ENCODE measurements around the gene SAMD10.

SAMD10 gene

GRCh38 chr20:63957690-63958441, 21.6 kb downstream of the SAMD10 start:
- Histone ChIP-seq H3K9ac (ENCODE audit: low read depth, low read length, poor library complexity, severe bottlenecking) (peak overlapping the region; percentile 70), H3K4me1 (ENCODE audit: insufficient read depth, low read length, poor library complexity, severe bottlenecking) (peaks cover 31% of the 10 kb centered on the region), H3K4me2 (ENCODE audit: low read depth, low read length, poor library complexity, severe bottlenecking) (peak overlapping the region; percentile 82), H3F3A (ENCODE audit: low read depth) (no peaks in the 10 kb centered on the region), H2AFZ (ENCODE audit: low read length) (no peak overlapping the region), H3K9me3 (ENCODE audit: insufficient read depth, low read depth, low read length) (no peaks in the 10 kb centered on the region), H4K20me1 (ENCODE audit: insufficient read depth, low read length, poor library complexity, severe bottlenecking) (peaks cover 23% of the 10 kb centered on the region), H3K4me3 (ENCODE audit: low read length, poor library complexity, severe bottlenecking) (peak overlapping the region; percentile 75), H3K36me3 (ENCODE audit: insufficient read depth, low read length) (no peaks in the 10 kb centered on the region), H3K9me2 (replicated peaks; ENCODE audit: low read depth, low read length) (no peaks in the 10 kb centered on the region), H3K79me2 (ENCODE audit: insufficient read depth, low read length) (peaks cover 33% of the 10 kb centered on the region), H3K27me3 (ENCODE audit: insufficient read depth, low read length, poor library complexity, severe bottlenecking) (no peaks in the 10 kb centered on the region)
- TF ChIP-seq CTCF (conservative IDR thresholded peaks at IDR 0.05; ENCODE audit: low read length), result no peak
- TF ChIP-seq EZH2phosphoT487 (IDR thresholded peaks at IDR 0.05; ENCODE audit: borderline replicate concordance), result no peak

GRCh38 chr20:63957004-63957689, 22.3 kb downstream of the SAMD10 start:
- peaks cover 30% of the 10 kb centered on the region for H4K20me1 ChIP-seq (ENCODE audit: insufficient read depth, low read length, poor library complexity, severe bottlenecking)
- no peaks in the 10 kb centered on the region for H3K36me3 ChIP-seq (ENCODE audit: insufficient read depth, low read length)
- H3K79me2 ChIP-seq (ENCODE audit: insufficient read depth, low read length), result peaks cover 40% of the 10 kb centered on the region
- no peaks in the 10 kb centered on the region for H3F3A ChIP-seq (ENCODE audit: low read depth)
- peaks cover 32% of the 10 kb centered on the region for H3K4me1 ChIP-seq (ENCODE audit: insufficient read depth, low read length, poor library complexity, severe bottlenecking)
- peak overlapping the region; percentile 6 for H2AFZ ChIP-seq (ENCODE audit: low read length)
- peak overlapping the region; percentile 82 for H3K4me2 ChIP-seq (ENCODE audit: low read depth, low read length, poor library complexity, severe bottlenecking)
- no peaks in the 10 kb centered on the region for H3K9me3 ChIP-seq (ENCODE audit: insufficient read depth, low read depth, low read length)
- peak overlapping the region; percentile 70 for H3K9ac ChIP-seq (ENCODE audit: low read depth, low read length, poor library complexity, severe bottlenecking)
- peak; percentile 18; the same call in 1 of the 2 replicates for TF ChIP-seq CTCF (conservative IDR thresholded peaks at IDR 0.05; ENCODE audit: low read length)
- TF ChIP-seq EZH2phosphoT487 (IDR thresholded peaks at IDR 0.05; ENCODE audit: borderline replicate concordance), result no peak
- no peaks in the 10 kb centered on the region for H3K27me3 ChIP-seq (ENCODE audit: insufficient read depth, low read length, poor library complexity, severe bottlenecking)
- H3K9me2 ChIP-seq (replicated peaks; ENCODE audit: low read depth, low read length), result no peaks in the 10 kb centered on the region
- H3K4me3 ChIP-seq (ENCODE audit: low read length, poor library complexity, severe bottlenecking), result peak overlapping the region; percentile 75

- peaks cover 45% of the 10 kb centered on the region for H3K79me2 ChIP-seq (ENCODE audit: insufficient read depth, low read length)
- H3K9me3 ChIP-seq (ENCODE audit: insufficient read depth, low read depth, low read length), result no peaks in the 10 kb centered on the region
- peak overlapping the region; percentile 70 for H3K9ac ChIP-seq (ENCODE audit: low read depth, low read length, poor library complexity, severe bottlenecking)
- no peaks in the 10 kb centered on the region for H3K27me3 ChIP-seq (ENCODE audit: insufficient read depth, low read length, poor library complexity, severe bottlenecking)
- H3K9me2 ChIP-seq (replicated peaks; ENCODE audit: low read depth, low read length), result no peaks in the 10 kb centered on the region
- H3K4me2 ChIP-seq (ENCODE audit: low read depth, low read length, poor library complexity, severe bottlenecking), result peak overlapping the region; percentile 82
- peaks cover 38% of the 10 kb centered on the region for H3K4me1 ChIP-seq (ENCODE audit: insufficient read depth, low read length, poor library complexity, severe bottlenecking)
- peak overlapping the region; percentile 6; the same call in 1 of the 2 replicates for H2AFZ ChIP-seq (ENCODE audit: low read length)
- no peaks in the 10 kb centered on the region for H3K36me3 ChIP-seq (ENCODE audit: insufficient read depth, low read length)
- peaks cover 35% of the 10 kb centered on the region for H4K20me1 ChIP-seq (ENCODE audit: insufficient read depth, low read length, poor library complexity, severe bottlenecking)
- TF ChIP-seq EZH2phosphoT487 (IDR thresholded peaks at IDR 0.05; ENCODE audit: borderline replicate concordance), result no peak
- TF ChIP-seq CTCF (conservative IDR thresholded peaks at IDR 0.05; ENCODE audit: low read length), result no peak
- H3K4me3 ChIP-seq (ENCODE audit: low read length, poor library complexity, severe bottlenecking), result peak overlapping the region; percentile 75
- H3F3A ChIP-seq (ENCODE audit: low read depth), result no peaks in the 10 kb centered on the region
Observed at GRCh38 chr20:63956664-63957003, 22.8 kb downstream of the SAMD10 start.

Data from Loucy (cell line).